Tongue (tissue), 2 donors: Measurements from ENCODE around the gene CAB39. TPM values are rescaled to one million over a fixed set of nuclear protein-coding genes. Genes with fewer than 3 reads are reported as not detected.
A peak's percentile ranks its signal among the peaks of the same experiment; 100 is the strongest.
"Not testable (repeated sequence)": the region's sequence is repeated elsewhere in the genome, so short reads cannot be mapped to it uniquely, and the experiment has no call there.

Source experiments
- DNase-seq: peaks from one replicate; pipeline ENCODE4 v3.0.0-alpha.2; 2015
- total RNA-seq: library from RNA; depleted of rRNA; stranded (reverse); fragments of >200 nt; gene quantifications from one replicate; pipeline ENCODE4 v1.2.3, GENCODE V29; 2014

The CAB39 gene
- total RNA-seq, 1 donor from 2014 or later, result 111 TPM

GRCh38 chr2:230684270-230685168, 28.1 kb upstream of the CAB39 start:
- DNase-seq, result no peak

- peak; percentile 57 for DNase-seq
Measured at GRCh38 chr2:230685178-230685577, 27.5 kb upstream of the CAB39 start.

- DNase-seq, result no peak
Measured at GRCh38 chr2:230687498-230687897, 25.1 kb upstream of the CAB39 start.

GRCh38 chr2:230688490-230688889, 24.2 kb upstream of the CAB39 start:
- no peak for DNase-seq

GRCh38 chr2:230690439-230690838, 22.2 kb upstream of the CAB39 start:
- peak; percentile 58 for DNase-seq

GRCh38 chr2:230691005-230691647, 21.5 kb upstream of the CAB39 start:
- no peak for DNase-seq

GRCh38 chr2:230692760-230693159, 19.9 kb upstream of the CAB39 start:
- no peak for DNase-seq

- no peak for DNase-seq
Measured at GRCh38 chr2:230693411-230693810, 19.2 kb upstream of the CAB39 start.

GRCh38 chr2:230694241-230694640, 18.4 kb upstream of the CAB39 start:
- no peak for DNase-seq

GRCh38 chr2:230695551-230695950, 17.1 kb upstream of the CAB39 start:
- no peak for DNase-seq

- DNase-seq, result no peak
Measured at GRCh38 chr2:230696670-230697069, 16.0 kb upstream of the CAB39 start.

GRCh38 chr2:230697676-230698075, 15.0 kb upstream of the CAB39 start:
- no peak for DNase-seq

GRCh38 chr2:230698753-230699152, 13.9 kb upstream of the CAB39 start:
- not testable (repeated sequence) for DNase-seq

- no peak for DNase-seq
Measured at GRCh38 chr2:230700447-230700846, 12.2 kb upstream of the CAB39 start.

- DNase-seq, result no peak
Measured at GRCh38 chr2:230701308-230701707, 11.3 kb upstream of the CAB39 start.

- DNase-seq, result not testable (repeated sequence)
Measured at GRCh38 chr2:230702457-230702856, 10.2 kb upstream of the CAB39 start.

GRCh38 chr2:230703514-230703913, 9.1 kb upstream of the CAB39 start:
- no peak for DNase-seq

GRCh38 chr2:230706053-230706521, 6.6 kb upstream of the CAB39 start:
- no peak for DNase-seq

- DNase-seq, result no peak
Measured at GRCh38 chr2:230706966-230707365, 5.7 kb upstream of the CAB39 start.

GRCh38 chr2:230708204-230708603, 4.4 kb upstream of the CAB39 start:
- no peak for DNase-seq

GRCh38 chr2:230711224-230711623, 1.4 kb upstream of the CAB39 start:
- DNase-seq, result no peak

- peak; percentile 46 for DNase-seq
Measured at GRCh38 chr2:230713331-230714135, 891 bp downstream of the CAB39 start.

GRCh38 chr2:230714136-230714480, 1.5 kb downstream of the CAB39 start:
- peak; percentile 36 for DNase-seq
